HK-2 (cell line): ENCODE data around the gene EGFLAM.

Experiments used
- DNase-seq: peaks from one replicate; pipeline ENCODE4 v3.0.0-alpha.2; 2018; ENCODE audit not compliant: unreplicated experiment

EGFLAM gene

DNA sequence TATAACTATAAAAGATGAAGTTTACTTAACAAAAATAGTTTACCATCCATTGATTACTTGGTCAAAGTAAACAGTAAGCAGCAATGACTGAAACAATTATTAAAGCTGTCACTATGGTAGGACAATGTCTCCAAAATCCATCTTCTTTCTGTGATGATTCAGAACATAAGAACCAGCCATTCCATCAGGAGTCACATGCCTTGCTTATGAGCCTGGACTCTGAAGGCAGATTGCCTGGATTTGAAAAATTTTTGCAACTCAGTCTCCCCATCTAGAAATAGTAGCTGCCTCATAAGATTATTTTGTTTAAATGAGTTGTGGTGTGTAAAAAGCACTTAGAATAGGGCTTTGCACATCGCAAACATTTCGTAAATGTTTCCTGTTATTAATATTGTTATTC lies 161.9 kb downstream of the EGFLAM start:
- DNase-seq = no peak

DNA sequence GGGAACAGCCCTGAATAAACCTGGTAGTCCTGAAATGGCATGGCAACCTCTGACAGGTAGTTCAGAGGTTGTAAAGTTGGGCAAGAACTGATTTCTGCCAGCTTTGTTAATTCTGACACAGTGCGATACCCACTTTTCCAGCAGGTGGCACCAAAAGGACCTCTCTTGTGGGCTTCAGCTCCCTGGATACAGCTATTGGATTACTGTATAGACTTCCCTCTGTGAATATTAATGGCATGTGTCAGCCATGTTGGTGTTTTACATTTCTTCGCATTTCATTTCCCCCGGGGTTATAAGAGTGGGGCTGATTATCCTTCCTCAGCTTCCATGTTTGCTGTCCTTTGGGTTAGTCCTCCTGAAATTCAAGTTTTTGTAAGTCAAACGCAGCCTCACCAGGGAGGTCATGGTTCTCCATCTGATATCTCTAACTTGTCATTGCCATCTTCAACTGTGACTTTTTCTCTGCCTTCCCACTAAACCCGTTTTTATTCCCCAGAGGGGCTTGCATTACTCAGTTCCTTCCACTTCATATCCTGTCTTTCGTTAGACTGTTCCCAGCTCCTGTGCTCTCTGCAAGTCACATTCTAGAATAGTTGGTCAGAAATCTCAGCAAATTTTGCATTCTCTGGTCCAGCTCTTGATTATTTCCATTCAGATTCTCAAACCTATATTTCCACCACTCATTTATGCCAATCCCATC lies 162.5 kb downstream of the EGFLAM start:
- DNase-seq = peak; percentile 51

DNA sequence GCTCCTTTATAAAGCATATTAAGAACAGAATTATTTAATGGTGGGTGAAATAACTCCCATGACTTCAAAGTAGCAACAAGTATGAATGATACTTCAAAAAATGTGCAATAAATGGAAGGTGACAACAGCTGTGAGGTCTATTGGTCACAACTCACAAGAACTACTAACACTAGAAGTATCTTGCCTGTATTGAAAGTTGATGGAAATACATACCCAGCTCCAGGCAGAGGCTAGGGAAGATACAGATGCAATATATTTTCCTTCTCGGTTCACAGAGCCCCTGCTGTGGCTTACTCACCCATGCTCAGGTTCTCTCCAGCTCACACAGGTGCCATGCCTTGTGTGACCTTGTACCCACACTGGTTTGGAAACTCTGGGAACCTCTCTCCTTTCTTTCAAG lies 164.3 kb downstream of the EGFLAM start:
- DNase-seq = no peak

DNA sequence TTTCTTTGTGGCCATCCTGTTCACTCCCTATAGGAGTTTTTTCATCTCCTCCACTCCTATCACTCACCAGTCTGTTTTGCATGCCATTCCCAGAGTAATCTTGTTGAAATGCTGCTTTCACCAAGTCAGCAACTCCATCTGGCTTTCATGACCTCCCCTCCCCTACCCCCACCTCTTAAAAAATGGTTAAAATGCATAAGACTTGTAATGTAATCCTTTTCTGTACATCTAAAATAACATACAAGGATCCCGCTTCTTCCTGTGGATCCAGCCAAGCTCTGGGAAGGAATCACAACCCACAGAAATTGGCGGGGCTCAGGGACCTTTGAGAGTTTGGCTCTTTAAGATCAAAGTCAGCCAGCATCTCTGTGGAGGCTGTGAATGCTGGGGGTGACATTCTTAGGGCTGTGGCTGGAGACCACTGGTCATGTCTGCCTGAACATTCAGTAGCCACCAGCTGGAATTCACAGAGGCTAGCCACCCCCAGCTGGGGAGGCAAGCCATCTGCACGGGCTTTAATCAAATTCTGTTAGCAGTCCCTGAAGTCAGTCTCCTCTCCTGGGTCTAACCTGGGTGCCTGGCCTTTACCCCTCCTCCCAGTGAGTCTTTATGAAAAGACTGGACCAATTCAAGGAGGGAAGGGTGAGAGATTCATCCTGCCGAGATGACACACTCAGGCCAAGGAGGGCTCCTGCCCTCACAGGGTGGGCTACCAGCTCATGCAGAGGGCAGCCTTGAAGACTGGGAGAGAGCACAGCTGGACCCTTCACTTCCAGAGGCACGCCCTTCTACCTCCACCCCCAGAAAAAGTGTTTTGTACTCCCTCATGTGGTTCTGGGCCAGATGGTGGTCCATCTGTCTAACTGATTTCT lies 165.2 kb downstream of the EGFLAM start:
- DNase-seq = no peak

DNA sequence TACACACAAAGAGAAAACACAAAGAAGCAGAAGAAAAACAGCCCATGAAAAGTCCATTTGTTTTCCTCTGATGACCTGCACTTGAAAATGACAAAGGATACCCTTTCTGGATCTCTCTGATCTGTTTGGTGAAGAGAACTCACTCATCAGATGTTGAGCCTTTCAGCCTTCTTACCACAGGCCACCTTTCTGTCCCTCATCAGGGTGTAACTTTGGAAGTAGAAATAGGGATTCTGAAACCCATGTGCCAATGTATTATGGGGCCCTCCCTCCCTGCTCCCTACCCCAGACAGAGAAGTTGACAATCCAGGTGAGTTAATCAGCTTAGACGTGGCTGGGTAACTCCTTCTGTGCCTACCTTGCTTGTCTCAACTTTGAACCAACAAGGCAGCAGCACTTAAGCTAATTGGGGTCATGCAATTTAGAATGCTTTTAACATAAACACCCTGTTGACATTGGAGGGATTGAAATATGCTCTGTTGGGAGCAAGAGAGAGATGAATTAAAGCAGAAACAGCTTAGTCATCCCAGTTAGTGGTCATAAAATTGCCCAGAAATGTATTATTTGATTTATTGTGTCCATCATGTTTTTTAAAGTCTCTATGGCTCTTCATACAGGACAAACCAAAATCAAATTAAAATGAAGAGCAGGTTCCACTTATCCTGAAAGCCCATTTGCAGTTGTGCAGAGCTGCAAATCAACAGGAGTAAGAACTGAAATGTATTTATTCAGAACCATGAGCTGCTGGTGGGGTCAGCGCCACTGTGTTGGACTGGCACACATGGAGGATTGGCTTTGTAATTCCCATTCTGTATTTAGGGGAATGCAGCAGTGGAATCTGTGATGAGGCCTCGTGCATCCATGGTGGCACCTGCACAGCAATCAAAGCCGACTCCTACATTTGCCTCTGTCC lies 166.0 kb downstream of the EGFLAM start:
- no peak for DNase-seq

DNA sequence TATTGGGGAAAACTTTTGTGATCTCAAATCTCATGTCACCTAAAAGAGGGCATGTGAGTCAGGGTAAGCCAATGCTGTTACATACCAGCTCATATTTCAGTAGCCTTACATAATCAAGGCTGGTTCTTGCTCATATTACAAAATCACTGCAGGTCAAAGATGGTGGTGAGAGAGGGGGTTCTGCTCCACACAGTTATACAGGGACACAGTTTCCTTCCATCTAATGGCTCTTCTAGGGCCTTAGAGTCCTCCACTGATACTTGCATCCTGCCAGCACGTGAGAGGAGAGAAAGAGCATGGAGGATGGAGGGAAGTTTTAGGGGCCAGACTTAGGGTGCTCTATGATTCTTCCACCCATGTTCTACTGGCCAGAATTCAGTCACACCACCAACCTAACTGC lies 168.1 kb downstream of the EGFLAM start:
- no peak for DNase-seq

DNA sequence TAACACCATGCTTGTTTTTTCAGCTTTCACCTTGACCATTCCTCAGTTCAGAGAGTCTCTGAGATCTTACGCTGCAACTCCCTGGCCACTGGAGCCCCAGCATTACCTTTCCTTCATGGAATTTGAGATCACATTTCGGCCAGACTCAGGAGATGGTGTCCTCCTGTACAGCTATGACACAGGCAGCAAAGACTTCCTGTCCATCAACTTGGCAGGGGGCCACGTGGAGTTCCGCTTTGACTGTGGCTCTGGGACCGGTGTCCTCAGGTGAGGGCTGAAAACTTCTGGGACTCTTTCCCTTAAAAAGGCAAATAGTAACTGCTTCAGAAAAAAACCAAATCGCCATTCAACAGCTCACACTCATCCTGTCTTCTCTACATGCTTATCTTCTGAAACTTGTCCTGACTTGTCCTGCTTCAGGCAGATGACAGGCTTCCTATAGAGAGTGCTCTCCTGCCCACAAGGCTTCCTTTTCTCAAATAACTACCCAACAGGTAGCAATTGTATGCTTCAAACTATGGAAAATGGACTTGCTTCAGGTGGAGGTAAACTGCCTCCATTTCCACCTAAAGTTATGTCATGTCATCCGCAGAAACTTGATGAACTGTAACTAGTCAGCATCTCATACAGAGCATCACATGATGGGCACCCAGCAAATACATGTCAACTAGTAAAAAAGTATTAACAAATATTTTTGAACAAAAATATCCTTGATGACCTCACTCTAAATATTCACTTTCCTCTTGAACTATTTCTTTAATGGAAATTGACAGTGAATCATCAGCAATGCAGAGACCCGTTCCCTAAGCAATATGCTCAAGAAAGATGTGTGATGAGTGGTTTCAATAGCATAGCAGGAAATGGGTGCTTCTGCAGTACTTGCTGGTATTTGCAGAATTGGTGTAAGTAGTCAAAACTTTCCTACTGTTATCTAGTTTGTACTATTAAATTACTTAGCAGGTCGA lies 168.9 kb downstream of the EGFLAM start:
- no peak for DNase-seq

DNA sequence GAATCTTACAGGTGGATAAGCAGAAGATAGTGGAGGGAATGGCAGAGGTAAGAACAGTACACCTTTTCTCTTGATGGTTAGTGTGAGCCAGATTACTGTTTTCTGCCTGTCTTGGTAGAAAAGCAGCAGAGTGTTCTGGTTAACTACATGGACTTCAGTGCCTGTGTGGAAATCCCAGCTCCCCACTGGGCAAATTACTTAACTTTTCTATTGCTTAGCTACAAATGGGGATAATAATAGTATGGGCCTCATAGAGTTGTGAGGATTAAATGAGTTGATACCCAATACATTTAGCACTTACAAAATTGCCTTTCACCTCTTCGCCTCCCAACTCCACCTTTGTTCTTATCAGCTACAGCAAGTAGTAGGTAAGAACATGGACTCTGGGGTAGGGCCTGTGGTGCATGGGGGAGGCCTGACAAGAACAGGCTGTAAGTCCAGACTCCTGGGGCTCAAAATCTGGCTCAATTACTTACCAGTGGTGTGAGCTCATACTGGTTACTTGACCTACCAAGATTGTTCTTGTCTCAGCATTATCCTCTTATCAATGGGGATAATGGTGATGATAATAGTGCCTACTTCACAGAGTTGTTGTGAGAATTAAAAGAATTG lies 173.0 kb downstream of the EGFLAM start:
- DNase-seq = no peak

DNA sequence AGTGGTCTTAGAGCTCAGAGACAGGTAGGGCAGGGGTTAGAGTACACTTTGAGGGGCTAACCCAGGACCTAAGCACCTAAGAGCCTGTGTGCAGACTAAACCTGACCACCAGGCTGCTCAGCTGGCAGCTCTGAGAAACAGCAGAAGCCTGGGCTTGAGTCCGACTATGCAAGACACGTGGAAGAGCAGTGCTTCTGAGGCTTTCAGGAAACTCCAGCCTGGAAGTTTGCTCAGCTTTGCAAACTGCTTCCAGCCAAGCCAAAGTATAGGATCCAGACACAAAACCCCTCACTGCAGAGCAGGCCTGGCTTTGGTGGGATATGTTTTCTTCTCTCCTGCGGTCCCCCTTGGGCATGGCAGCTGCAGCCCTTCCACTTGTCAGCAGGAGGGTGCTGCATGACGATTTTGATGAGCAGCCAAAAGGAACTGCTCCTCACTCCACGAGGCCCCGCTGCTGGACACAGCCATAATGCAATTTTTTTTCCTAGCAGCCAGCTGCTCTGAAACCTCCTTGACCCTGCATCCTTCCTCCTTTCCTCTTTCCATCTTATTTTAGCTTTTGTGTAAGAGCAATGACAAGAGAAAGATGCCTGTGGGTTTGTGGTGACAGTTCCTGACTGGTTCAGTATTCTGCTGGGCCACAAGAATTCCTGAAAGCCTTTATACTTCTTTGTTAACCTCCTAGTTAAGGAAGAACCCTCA lies 175.0 kb downstream of the EGFLAM start:
- DNase-seq = no peak

DNA sequence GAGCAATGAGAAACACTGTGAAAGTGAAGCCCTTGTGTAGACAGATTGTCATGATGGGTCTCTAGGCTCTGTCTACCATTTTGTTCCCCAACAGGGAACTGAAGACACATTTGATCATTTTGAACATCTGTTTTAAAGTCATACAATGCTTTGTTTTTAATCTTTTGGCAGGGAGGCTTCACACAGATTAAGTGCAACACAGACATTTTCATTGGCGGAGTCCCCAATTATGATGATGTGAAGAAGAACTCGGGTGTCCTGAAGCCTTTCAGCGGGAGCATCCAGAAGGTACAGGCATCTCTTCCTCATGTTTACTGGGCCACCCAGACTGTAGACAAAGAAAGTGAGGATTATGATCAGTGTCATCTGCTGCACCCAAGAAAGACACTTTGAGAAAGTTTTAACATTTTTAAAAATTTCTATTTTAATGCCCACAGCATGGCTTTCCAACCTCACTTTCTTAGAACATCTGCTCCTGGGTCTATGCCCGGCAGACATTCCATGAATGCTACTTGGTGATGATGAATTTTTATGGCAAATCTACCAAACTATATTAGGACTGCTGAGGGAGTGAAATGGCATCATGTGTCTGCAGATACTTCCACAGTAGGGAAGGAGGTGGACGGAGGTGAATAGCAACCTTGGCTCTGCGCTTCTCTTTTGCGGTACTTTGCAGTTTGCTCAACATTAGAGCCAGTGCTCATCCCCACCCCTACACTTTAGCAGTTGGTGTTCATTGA lies 176.8 kb downstream of the EGFLAM start:
- DNase-seq = no peak

DNA sequence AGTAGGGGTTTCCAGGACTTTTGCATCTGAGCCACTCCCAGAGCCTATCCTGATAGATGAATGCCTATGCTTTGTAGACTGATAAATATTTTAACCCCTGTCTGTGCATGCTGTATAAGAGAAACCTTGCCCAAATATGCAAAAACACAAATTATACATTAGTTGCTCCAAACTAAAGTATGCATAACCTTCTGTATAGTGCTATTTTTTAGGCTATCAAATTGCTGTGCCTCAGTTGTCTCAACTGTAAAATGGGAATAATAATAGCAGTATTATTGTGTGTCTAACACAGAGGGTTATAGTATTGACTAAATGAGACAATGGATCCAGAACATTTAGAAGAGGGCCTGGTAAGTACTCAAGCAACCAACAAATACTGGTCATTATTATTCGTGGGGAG lies 180.4 kb downstream of the EGFLAM start:
- DNase-seq = no peak

DNA sequence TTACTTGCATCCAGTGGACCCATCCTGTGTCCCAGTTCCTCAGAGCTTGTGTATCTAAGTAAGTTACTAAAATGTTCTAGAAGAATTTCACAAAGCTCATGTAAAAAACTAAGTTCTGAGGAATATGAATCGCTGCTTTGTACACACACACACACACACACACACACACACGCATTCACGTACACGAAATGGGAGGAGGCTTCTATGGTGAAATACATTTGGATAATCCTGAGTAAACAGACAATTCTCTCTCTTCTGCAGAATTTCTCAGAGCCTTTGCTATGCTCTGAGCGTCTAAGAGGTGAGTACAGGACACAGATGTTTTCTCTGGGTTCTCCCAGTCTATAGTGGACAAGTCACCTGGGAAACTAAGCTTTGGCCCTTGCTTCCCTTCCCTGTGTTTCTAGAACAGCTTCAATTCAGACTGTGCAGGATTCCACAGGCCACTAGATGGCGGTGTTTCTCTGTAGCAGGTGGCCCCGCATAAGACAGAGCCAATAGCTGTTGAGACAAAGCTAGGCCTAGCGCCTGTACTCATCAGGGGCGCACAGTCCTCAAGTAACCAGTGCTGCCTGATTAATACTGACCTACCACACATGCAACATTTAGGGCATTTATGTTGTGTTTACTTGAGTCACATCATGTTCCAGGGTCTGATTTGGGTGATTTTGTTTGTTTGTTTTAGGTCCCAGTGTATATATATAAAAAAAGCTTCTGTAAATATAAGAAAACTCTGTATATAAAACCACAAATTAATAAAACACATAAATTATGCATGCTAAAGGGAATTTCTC lies 183.3 kb downstream of the EGFLAM start:
- DNase-seq = peak; percentile 87

DNA sequence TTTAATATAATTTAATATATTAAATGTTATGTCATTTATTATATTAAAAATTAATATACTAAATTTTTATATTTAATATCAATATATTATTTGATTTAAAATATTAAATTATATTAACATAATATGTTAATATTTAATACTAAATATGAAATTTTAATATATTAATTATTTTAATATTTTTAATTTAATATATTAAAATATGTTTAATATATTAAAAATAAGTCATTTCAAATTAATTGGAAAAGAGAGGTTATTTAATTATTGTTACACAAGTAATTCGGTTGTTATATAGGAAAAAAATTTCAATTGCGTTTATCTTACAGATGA lies 183.9 kb downstream of the EGFLAM start:
- DNase-seq = no peak

DNA sequence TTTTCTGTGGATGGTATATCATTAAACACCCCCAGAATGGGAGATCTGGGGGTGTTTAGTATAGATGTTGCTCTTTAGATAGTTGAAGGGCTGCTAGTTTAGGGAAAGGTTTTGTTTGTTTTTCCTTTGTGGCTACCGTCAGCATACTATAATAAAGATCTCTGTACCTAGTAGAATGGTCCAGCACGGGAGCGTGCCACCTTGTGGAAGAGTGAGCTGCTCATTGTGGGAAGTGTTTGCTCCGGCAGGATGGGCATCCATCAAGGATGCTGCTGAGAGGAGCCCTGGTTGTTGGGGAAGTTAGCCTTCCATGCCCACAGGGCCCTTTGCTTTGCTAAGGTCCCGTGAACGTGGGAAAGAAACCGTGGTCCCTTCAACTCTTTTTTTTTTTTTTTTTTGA lies 185.0 kb downstream of the EGFLAM start:
- no peak for DNase-seq

DNA sequence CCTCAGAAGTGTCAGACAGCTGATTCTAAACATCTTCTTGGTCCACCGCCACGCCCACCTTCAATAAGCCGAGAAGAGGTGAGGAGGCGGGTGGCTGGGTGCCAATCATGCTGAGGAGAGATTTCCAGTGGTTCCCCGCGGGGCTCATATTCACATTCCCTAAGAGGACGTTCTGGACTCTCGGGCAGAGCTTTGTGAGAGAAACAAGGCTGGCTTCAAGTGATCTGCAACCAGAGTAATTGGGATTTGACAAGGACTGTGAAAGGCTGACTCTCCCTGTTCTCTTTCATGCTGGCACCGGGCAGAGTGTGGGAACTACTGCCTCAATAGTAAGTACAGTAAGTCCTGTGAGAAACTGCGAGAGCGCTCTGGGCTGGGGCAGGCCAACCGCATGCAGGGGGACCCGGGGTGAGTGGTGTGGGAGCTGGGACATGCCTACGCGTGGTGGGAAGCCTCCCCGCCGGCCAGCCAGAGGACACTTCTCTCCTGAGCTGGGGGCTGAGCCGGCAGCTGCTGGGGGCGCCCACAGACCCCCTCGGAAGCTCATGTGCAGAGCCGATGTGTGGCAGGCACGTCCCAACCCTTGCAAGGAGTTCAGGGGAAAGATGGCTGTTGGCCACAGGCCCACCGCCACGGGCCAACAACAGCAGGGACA lies 187.1 kb downstream of the EGFLAM start:
- no peak for DNase-seq

DNA sequence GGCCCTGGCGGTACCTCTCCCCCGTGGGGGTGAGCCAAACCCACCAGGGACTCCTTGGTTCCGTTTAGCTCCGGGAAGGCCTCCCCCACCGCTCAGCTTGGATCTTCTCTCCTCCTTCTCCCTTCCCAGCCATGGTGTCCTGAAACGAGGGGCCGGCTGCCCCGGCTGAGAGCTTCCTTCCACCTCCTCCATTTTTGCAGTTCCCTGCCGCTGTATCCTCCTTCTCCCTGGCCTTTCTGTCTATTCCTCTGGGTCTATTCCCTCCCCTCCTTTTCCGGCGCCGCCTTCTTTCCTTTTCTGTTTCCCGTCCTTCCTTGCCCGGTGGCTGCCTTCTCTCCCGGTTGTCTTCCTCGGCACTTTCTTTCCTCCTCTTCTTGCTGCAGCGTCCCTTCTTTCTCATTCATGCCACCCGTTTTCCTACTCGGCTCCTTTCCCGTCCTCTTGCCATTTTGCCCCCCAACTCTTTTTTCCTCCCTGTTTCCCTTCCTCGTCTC lies 187.7 kb downstream of the EGFLAM start:
- DNase-seq = no peak

DNA sequence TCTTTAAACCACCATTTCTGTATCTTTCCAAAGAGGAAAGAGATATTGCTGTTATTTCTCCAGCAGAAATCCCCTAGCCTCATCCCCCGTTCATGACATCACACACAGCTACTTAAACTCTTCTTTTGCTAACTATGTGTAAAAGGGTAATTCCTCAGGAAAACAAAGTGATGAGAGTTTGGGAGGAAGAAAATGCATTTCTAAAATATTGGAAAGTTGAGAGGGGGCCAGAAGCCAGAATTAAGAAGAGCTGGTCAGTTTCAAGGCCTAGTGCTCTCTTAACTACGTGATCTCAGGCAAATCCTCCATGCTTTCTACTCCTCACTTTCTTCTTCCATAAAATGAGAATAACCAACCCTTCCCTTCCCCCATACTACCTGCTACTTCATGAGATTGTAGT lies 188.7 kb downstream of the EGFLAM start:
- DNase-seq = no peak

DNA sequence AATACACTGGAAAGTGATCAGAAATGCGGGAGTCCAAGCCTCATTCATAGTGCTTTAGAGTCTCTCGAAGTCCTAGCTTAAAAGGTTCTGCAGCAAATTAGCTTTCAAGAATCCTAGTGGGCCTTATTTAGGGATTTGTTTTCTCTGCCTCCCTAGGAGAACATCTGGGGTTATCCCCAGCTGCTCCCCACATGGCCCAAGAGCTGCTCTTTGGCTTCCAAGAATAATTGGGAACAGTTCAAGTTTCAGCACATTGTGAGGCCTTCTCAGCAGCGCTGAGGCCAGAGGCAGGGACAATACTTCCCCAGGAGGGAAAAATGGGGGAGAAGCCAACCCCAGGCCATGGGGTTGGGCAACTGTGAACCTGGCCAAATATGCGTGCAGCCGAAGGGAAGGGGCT lies 189.4 kb downstream of the EGFLAM start:
- DNase-seq = no peak
